ENCODE results near the gene RIPOR3.

The RIPOR3 gene

DNA sequence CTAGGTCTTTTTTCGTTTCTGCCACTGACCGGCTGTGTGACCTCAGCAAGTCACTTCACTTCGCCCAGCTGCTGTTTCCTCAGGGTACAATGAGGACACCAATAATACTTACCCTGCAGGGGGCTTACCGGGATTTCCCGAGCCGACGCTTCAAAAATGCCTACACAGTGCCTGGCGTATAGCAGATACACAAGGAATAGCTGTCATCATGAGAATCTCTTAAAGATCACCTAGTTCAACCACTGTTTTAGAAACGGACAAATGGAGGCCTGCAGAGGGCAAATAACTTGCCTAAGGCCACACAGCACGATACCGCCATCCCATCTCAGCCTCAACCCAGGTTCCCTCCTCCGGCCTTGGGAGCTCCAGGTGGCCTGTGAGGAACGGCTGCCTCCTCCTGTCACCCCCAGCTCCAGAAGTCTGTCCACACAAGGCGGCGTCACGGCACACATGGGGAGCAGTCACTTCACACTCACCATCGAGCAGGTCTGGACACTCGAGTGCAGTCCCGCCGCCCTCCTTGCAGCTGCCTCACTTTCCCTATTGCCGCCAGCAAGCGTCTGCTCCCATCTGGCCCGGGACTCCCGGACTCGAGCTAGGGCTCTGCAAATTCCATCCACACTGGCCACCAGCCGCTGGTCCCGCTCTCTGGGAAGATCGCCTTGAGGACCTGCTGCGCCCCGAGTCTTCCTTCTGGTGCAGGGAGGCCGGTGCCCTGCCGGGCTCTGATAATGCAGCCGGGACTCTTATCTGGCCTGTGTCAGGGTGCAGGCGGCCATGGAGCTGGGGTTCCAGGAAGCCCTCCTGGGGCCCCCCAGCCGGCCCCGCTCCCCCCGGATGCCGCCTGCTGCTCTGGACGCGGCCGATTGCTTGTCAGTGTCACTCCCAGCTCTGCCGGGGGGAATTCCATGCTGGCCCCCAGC is at the start of gene RIPOR3:
RIPOR3 (minus strand) TSS at position 893 of the 923 bp plus-strand sequence; CDS start at position 479, 414 bp downstream.
- FAIRE-seq: no peak
- no peak for DNase-seq (ENCODE audit: insufficient read length, low spot score)
- TF ChIP-seq, protein P1, sequence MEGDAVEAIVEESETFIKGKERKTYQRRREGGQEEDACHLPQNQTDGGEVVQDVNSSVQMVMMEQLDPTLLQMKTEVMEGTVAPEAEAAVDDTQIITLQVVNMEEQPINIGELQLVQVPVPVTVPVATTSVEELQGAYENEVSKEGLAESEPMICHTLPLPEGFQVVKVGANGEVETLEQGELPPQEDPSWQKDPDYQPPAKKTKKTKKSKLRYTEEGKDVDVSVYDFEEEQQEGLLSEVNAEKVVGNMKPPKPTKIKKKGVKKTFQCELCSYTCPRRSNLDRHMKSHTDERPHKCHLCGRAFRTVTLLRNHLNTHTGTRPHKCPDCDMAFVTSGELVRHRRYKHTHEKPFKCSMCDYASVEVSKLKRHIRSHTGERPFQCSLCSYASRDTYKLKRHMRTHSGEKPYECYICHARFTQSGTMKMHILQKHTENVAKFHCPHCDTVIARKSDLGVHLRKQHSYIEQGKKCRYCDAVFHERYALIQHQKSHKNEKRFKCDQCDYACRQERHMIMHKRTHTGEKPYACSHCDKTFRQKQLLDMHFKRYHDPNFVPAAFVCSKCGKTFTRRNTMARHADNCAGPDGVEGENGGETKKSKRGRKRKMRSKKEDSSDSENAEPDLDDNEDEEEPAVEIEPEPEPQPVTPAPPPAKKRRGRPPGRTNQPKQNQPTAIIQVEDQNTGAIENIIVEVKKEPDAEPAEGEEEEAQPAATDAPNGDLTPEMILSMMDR (IDR thresholded peaks at IDR 0.05; ENCODE audit: insufficient read depth, missing control alignments): no peak

- TF ChIP-seq, protein P1 (IDR thresholded peaks at IDR 0.05; ENCODE audit: insufficient read depth, missing control alignments): no peak
- DNase-seq (ENCODE audit: insufficient read length, low spot score): no peak
- no peak for FAIRE-seq
These were observed 46.0 kb upstream of the RIPOR3 start for GRCh38 chr20:50737352-50737751.

- DNase-seq (ENCODE audit: insufficient read length, low spot score) (no peak), FAIRE-seq (no peak)
- TF ChIP-seq, protein P1 (IDR thresholded peaks at IDR 0.05; ENCODE audit: insufficient read depth, missing control alignments): no peak
These were observed 44.5 kb upstream of the RIPOR3 start for GRCh38 chr20:50735813-50736212.

- TF ChIP-seq, protein P1 (IDR thresholded peaks at IDR 0.05; ENCODE audit: insufficient read depth, missing control alignments): peak; percentile 4
- FAIRE-seq (no peak), DNase-seq (ENCODE audit: insufficient read length, low spot score) (no peak)
These were observed 43.7 kb upstream of the RIPOR3 start for GRCh38 chr20:50734730-50735679.

- TF ChIP-seq, protein P1 (IDR thresholded peaks at IDR 0.05; ENCODE audit: insufficient read depth, missing control alignments): no peak
- FAIRE-seq: no peak
- DNase-seq (ENCODE audit: insufficient read length, low spot score): no peak
These were observed 42.5 kb upstream of the RIPOR3 start for GRCh38 chr20:50733644-50734349.

DNA sequence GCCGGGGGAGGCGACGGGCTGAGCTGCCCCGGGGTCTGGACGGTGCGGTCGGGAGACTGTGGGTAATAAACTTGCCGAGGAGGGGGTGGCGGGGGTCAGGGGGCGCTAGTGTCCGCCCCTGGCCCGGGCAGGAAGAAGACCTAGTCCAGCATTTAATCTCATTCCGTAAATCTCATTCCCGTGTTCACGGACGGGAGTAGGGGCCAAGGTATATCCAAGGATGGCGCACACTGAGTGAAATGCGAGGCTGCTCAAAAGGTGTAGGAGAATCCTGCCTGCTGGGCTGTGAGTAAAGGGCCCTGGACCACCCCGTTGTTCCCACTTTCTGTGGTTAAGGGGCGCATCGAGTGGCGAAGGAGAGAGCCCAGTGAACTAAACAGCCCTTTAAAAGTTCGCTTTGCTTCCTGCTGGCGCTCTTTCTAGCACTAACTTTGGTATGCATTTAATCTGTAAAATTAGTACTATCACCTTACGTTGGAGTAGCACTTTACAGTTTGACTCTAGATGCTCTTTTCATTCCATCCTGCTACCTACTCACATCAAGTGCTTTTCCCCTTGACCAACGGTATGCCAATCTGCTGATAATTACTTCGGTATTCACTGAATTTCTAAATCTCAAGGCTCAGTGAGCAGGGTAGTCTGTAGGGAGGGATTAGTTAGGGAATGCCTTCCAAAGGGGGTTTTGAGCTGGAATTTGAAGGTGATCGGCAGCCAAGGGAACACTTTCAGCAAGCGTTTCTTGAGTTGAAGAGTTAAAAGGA is 40.8 kb upstream of the RIPOR3 start:
- TF ChIP-seq, protein P1 (IDR thresholded peaks at IDR 0.05; ENCODE audit: insufficient read depth, missing control alignments): no peak
- DNase-seq (ENCODE audit: insufficient read length, low spot score) (no peak), FAIRE-seq (no peak)
